8988T (cell line): Measurements from ENCODE around the gene TSEN54.

Experiments used
- DNase-seq: peaks from one replicate; pipeline ENCODE4 v3.0.0; 2011

TSEN54 gene

DNA sequence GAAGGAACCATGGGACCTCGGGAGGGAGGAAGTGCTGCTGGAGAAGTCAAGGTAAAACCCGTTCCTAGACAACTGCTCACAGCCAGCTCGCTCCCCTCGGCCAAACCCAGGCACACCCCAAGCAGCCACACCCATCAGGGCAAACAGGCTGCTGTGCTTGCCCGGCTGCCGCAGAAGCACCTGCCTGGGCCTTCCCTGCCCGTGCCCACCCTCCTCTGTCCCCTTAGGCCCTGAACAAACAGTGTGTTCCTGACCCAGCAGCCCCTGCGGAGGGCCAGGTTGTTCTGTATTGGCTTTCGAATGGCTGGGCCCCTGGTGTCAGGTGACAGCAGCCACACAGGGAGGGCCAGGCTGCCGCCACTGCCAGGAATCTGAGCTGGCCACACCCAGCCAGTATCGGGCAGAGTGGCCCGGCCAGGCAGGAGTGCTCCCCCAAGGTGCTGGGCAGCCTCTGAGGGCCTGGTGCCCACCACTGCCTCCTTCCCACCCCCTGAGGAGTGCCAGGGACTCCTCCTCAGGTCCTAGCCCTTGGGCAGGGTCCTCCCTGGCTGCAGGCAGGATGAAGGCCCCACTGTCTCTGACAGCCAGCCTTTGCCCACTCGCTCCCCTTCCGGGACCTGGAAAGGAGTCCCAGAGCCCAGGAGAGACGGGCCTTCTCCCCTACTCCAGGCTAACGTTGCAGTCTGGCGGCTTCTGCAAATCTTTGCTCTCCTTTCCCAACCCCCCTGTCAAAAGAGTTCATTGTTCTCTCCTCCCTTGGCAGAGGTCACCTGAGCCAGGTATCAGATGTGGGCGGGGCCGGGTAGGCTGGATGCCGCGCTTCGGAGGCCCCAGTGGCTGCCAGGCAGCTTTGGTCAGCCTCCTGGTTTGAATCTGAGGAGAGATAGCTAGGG, 33.2 kb downstream of the TSEN54 start:
- DNase-seq = no peak

DNA sequence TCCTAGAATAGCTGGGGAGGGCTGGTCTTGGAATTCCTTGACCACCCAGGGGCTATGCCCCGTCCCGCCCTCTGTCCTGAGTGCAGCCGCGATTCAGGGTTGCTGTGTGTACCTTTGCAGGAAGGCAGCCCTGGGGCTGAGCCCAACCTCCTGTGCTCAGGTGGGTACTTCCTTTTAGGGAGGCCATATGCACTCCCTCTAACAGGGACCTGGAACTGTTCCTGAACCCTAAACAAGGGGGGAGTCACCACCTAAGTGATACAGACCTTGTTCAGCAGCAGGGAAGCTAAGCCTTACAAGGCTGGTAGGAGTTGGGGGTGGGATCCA, 33.8 kb downstream of the TSEN54 start:
- DNase-seq = no peak

DNA sequence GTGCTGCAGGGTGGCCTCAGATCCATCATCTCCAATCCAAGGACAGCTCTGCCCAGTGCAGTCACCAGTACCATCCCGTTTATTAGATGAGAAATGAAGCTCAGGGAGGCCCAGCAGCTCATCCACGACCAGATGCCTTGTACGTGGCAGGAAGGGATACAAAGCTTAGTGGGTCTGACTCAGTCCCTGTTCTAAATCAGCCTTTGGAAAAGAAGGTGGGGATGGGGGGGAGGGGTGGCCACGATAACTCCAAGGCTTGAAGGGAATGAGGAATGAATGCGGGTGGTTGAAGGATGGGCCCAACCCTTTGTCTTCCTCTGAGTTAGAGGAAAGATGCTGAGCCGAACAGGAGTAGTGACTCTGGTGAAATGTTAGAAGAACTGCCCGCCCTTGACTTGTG, 34.9 kb downstream of the TSEN54 start:
- no peak for DNase-seq

DNA sequence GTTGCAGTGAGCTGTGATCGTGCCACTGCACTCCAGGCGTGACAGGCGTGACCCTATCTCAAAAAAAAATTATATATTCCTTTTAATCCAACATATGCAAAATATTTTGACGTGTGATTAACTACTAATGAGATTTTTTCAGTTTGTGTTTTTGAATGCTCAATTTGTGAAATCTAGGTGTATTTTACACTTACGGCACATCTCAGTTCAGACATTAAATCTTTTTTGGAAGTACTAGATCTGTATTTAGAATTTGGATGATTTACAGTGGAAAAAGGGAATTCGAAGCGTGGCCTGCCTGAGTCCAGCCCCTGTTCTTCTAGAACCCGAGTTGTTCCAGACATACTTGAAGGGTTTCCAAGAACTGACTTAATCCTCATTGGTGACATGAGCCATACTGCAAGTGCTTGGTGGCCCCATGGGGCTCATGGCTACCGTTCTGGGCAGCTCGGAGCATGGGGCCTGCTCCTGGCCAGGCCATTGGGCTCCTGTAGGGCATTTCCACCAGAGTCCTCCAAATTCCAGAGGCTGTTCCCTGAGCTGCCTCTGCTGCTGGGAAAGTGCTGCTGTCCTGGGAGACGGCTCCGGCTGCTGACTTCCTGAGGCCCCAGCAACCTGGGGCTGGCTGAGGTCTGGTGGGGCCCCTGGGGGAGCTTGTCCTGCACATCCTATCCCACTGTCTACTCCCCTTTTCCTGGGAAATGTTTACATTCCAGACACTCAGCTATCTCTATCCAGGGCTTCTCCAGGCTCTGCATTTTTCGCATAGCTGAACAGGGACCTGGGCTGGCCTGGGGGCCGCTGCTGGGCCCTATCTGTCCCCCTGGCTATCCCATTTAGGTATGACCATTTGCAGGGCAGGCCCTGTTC, 36.3 kb downstream of the TSEN54 start:
- no peak for DNase-seq

DNA sequence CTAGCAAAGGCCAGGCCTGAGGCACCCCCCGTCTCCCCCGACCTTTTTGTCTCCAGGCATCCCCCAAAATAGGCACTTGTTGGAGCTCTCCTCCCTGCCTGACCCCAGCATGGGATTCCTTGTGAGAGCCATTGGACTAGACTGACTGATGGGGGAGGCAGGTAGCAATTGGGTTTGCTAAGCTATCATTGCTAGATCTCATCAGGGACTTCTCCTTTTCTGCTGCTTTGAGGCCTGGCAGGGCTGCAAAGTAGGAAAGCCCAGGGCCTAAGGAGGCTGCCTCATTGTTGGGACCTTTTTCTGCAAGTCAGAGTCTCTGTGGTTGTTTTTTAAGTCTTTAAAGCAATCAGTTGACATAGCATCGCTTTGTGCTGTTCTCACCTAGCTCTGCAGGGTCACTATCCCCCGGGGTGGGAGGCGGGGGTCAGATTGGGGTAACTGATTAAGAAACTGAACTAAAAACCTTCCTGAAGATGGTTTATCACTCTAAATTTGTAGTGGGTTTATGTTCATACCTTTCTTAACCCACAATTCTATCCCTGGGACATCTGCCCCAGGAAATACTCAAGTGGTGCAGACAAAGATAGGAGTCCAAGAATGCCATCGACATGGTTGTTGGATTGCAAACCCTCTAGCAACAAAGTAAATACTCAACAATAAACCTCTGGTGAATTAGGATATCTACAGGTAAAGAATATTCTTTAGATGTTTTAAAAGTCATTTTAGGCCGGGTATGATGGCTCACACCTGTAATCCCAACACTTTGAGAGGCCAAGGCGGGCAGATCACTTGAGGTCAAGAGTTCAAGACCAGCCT, 37.2 kb downstream of the TSEN54 start:
- no peak for DNase-seq

DNA sequence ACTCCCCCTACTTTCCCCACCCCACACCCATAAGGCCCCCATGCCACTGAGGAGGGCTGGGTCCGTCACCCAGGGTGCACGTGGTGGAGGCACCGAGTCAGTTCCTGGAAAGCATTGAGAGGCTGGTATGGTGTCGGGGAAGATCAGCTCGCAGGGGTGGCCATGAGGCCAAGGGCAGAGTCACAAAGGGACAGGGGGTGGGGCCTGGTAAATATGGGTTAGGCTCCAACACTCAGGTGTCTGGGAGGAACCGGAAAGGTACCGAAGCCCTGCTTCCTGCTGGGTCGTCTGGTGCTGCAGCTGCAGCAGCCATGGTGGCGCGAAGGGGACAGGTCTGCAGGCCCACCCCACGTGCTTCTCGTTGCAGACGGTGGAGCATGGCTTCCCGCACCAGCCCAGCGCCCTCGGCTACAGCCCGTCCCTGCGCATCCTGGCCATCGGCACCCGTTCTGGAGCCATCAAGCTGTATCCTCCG, 39.4 kb downstream of the TSEN54 start:
- DNase-seq = no peak

DNA sequence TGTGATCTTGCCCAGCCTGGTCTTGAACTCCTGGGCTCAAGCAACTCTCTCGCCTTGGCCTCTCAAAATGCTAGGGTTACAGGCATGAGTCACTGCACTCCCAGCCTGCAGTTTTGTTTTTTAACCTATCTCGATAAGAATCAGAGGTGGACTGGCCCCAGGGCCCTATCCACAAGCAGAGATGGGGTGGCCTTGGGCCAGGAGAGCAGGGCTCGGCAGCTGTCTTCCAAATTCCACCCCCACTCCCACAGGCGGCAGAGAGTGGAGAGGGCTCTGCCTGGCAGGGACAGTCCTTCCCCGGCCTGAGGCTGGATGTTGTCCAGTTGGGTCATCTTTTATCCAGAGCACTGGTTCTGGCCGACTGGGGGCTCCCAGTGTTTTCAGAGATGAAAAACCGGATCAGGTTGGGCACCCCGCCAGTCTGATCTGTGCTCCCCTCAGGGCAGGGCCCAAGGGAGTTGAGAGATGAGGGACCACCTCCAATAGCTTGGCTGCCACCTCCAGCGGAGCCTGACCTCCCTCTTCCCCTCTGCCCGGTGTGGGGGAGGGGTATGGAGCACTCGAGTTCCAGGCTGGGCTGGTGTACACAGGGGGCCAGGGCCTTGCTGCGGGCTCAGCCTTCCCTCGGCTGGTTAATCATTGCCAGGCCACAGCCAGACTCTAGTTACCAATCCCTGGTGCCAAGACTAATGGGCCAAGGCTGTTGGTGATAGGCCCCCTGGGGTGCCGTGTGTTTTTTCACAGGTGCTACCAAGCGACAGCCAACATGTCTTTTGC, 40.9 kb downstream of the TSEN54 start:
- no peak for DNase-seq

DNA sequence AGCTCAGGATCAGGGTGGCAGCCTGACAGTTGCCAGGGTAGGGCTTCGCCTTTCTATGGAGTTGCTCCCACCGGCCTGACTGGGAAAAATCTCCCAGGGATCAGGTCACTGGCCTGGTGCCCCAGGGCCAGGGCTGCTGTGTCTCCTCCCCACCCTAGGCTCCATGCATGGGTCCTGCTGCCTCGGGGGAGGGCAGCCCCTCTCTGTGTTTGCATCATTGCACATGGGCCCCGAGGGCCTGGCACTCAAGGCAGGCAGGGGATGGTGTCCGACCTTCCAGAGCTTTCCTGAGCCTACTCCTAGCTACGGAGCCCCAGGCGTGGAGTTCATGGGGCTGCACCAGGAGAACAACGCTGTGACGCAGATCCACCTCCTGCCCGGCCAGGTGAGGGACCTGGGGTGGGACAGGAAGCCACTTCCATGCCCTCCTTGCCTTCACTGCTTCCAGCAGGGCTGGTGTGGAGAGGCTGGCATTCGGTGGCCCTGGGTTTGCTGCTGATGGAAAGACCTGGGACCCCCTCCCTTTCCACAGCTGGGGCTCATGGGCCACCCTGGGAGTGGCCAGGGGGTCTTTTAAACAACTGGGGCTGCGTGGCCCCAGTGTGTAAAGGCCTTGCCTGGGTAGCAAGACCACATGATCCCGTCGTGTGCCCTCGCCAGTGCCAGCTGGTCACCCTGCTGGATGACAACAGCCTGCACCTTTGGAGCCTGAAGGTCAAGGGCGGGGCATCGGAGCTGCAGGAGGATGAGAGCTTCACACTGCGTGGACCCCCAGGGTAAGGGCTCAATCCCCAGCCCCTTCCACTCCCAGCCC, 41.7 kb downstream of the TSEN54 start:
- DNase-seq = no peak

DNA sequence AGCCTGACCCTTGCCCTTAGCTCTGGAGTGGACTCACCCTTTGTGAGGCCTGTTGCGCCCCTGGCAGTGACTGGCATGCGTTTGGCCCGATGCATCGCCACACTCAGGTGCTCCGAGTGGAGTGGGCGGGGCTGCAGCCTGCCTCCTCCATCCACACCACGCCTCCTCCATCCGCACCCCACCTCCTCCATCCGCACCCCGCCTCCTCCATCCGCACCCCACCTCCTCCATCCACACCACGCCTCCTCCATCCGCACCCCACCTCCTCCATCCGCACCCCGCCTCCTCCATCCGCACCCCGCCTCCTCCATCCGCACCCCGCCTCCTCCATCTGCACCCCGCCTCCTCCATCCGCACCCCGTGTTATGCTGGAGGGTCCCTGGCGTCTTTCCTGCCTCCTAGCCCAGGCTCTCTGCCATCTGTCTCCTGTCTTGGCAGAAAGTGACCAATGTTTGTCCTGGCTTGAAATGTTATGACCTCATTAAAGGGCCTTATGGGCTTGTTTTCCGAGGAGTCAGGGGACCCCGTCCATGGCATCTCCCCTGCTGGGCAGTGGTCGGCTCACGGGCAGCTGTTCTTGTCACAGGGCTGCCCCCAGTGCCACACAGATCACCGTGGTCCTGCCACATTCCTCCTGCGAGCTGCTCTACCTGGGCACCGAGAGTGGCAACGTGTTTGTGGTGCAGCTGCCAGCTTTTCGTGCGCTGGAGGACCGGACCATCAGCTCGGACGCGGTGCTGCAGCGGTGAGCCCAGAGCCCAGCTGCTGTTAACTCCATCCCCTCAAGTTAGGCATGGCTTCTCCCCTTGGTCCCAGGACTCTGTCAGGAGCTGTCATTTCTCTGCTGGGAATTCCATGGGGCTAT, 42.6 kb downstream of the TSEN54 start:
- DNase-seq = no peak

DNA sequence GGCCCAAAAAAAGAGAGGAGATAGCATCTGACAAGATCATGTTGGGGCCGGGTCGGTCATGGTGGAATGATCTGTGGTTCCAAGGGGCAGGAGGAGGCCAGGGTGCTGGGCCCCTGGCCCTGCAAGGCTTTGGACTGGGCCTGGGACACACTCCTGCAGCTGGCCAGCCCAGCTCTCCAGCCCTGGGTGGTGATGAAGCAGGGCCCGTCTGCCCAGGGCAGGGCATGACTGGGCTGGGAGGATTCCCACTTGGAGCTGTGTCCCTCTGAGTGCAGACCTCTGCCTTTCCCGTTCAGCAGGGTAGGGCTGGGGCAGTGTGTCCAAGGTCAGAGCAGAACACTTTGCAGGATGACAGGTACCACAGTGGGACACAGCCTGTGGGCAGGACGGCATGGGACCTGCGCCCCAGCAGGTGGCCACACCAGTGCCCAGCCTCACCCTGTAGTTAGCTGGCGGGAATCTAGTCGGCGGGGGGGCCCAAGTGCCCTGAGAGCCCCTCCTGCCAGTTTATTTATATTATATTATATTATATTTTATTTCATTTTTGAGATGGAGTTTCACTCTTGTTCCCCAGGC, 43.7 kb downstream of the TSEN54 start:
- no peak for DNase-seq

DNA sequence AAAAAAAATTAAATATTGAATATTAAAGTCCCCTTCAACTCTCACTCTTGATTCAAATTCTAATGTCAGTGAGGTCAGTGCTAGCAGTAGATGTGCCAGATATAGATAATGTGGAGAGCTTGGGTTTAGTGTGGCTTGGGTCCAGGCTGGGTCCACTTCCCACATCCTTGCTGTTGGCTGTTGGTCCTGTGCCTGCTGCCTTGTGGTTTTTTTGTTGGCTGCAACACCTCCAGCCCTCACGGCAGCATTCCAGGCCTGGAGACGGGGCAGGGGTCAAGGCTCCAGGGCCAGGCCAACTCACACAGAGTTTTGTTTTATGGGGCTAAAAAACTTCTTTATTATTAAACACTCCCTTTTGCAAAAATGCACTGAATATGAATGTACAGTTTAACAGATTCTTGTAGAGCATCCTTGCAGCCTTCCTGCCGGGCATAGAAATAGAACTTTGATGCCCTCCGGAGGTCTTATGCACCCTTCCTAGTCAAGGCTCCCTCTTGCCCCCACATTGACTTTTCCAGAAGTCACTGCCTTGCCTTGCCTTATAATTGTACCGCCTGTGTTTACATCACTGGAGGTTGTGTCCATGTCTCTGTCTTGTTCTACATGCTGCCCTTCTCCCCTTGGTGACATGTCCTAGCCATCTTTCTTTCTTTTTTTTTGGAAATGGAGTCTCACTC, 45.7 kb downstream of the TSEN54 start:
- DNase-seq = no peak

DNA sequence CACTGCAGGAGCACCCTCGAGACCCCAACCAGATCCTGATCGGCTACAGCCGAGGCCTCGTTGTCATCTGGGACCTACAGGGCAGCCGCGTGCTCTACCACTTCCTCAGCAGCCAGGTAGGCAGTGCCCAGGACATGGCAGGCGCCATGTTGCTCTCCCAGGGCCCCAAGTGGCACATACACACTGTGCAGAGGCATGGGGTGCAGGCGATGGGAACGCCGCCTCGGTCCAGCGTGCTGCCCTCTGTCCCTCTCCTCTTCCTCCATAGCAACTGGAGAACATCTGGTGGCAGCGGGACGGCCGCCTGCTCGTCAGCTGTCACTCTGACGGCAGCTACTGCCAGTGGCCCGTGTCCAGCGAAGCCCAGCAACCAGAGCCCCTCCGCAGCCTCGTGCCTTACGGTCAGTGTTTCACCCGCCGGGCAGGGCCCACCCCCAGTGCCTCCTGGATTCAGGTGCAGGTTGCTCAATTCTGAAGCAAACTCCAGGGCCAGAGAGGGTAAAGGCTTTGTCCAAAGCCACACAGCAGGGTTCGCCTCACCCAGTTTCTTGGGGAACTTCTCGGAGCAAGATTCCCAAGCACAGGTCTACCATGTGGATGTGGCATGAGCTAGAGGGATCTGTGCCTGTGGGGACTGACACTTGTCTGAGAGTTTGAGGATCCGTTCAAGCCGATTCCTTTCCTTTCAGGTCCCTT, 46.9 kb downstream of the TSEN54 start:
- no peak for DNase-seq

DNA sequence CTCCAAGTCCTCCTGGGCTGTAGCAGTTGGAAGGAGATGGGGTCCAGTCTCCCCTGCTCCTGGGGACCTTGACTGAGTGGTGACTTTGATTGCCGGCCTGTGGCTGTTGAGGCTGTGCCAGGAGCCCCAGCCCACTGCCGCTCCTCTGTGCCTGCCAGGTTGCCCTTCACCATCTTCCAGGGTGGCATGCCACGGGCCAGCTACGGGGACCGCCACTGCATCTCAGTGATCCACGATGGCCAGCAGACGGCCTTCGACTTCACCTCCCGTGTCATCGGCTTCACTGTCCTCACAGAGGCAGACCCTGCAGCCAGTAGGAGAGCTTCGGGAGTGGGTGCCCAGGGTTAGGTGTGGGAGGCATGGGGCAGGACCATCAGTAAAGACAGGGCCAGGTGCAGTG, 47.9 kb downstream of the TSEN54 start:
- DNase-seq = no peak

DNA sequence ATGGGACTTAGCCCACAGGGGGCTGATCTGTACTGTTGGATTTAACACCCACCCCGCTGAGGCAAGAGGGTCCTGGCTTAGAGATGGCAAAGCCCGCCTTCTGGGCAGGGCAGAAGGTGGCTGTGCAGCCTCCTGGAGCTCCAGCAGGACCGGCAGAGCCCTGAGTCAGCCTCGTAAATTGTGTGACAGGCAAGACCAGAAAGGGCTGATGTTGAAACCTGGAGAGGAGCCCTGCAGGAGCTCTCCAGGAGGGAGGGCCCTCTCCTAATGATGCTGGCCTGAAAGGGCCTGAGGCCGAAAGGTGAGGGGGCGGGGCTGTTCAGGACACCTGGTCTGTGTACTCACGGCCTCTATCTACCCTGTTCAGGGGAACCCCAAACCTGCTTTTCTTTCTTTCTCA, 48.7 kb downstream of the TSEN54 start:
- no peak for DNase-seq

DNA sequence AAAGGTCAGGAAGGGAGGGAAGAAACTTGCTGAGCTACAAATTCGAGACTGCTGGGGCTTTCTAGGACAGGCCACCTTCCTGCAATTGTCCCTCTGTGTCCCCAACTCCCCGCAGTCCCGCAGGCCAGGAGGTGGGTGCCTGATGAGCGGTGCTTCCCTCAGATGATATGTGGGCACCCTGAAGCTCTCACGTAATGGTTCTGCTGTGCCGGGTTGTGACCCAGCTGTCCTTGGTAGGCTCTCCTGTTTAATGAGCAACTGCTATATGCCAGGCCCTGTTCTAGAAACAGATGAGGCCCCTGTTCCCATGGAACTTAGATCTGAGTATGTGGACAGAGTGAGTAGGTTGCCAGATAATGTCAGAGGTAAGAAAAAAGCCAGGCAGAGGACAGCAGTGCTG, 49.3 kb downstream of the TSEN54 start:
- no peak for DNase-seq

DNA sequence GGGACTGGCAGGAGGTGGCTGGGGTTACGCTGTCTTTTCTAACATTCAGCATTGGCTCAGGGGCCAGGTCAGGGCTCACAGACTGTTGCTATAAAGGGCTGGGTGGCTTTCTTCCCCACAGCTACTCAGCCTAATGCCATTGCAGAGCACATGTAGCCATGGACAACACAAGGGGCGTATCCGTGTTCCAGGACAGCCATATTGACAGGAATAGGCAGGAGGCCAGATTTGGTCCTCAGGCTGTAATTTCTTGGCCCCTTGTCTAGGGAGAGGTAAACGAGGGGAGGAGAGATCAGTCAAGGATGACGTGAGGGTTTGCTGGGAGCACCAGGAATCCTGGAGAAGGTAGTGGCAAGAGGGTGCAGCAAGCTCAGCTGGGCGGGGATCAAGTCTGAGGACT, 50.1 kb downstream of the TSEN54 start:
- no peak for DNase-seq

DNA sequence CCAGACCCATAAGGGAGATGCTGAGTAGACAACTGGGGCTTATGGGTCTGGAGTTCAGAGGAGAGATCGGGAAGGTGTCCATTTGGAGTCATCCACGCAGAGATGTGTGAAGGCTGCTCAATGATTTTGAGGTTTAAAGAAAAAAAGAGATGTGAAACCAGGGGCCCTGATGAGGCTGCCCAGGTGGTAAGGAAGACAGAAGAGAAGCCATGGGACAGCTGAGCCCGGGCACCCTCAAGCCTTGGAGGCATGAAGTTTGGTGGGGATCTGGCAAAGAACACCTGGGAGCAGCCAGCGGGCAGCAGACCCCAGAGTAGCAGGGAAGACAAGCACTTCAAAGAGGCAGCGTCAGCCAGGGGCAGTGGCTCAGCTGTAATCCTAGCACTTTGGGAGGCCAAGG, 50.5 kb downstream of the TSEN54 start:
- no peak for DNase-seq

DNA sequence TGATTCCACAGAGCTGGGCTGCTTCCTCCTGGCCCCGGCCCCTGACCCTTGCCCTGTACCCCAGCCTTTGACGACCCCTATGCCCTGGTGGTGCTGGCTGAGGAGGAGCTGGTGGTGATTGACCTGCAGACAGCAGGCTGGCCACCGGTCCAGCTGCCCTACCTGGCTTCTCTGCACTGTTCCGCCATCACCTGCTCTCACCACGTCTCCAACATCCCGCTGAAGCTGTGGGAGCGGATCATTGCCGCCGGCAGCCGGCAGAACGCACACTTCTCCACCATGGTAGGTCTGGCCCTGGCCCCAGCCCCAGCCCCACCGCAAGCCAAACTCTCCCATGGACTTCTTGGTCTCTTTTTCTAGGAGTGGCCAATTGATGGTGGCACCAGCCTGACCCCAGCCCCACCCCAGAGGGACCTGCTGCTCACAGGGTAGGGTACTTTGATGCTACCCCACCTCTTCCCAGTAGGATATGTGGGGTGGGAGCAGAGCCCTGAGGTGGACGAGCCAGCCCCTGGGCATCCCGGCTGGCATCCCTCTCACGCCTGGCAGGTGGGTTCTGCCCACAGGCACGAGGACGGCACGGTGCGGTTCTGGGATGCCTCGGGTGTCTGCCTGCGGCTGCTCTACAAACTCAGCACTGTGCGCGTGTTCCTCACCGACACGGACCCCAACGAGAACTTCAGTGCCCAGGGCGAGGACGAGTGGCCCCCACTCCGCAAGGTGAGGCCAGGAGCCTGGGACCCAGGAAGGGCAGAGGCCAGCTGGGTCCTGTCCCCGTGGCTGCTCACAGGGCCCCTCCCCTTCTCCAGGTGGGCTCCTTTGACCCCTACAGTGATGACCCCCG, 52.3 kb downstream of the TSEN54 start:
- DNase-seq = no peak
